Adipose tissue (tissue), 3 donors: ENCODE data around the gene ME3. TPM values are rescaled to one million over a fixed set of nuclear protein-coding genes. Genes with fewer than 3 reads are reported as not detected.

ENCODE experiments used
- H3K27ac ChIP-seq: one replicate; pipeline ENCODE4 v1.5.1; 2013; ENCODE audit warnings: low read depth, low read length
- WGBS, 3 donors: extraction: QIAGEN DNeasy Blood & Tissue Kit; methylation state at CpG; one replicate each; pipeline ENCODE4 v1.1.7; 2013; 5-methylcytosine and 5-hydroxymethylcytosine counted together
- polyA plus RNA-seq, 3 donors: library from polyadenylated mRNA; stranded (reverse); fragments of 200-250 nt; gene quantifications; one replicate each; pipeline ENCODE4 v1.2.3, GENCODE V29; 2013
- donor health status: healthy with polysubstance abuse.
- donor health status: Bipolar disorder and iron deficiency.
- donor health status: healthy.

Gene ME3
- polyA plus RNA-seq, 3 donors: 7.6 to 29.4 (median 14.5) TPM

GRCh38 chr11:86514453-86514852 is 158.0 kb downstream of the ME3 start:
- WGBS, 3 donors: 70 to 95% (median 77%) methylated on average over 1 of the region's 1 CpG
- no peak overlapping the region for H3K27ac ChIP-seq

GRCh38 chr11:86513746-86514373 is 158.6 kb downstream of the ME3 start:
- H3K27ac ChIP-seq: no peak overlapping the region
- WGBS, 3 donors: 68 to 83% (median 81%) methylated on average over 1 of the region's 1 CpG

GRCh38 chr11:86513138-86513537 is 159.3 kb downstream of the ME3 start:
- H3K27ac ChIP-seq: no peak overlapping the region
- 95 to 100% (median 96%) methylated on average over 1 of the region's 1 CpG for WGBS, 3 donors

- 58 to 61% (median 61%) methylated on average over 3 of the region's 3 CpGs for WGBS, 3 donors
Measured at GRCh38 chr11:86511086-86511551, 161.3 kb downstream of the ME3 start.

GRCh38 chr11:86510674-86511073 is 161.7 kb downstream of the ME3 start:
- H3K27ac ChIP-seq: no peak overlapping the region
- 61 to 75% (median 73%) methylated on average over 3 of the region's 3 CpGs for WGBS, 3 donors

More at GRCh38 chr11:86511086-86511551, 161.3 kb downstream of the ME3 start:
- no peak overlapping the region for H3K27ac ChIP-seq

GRCh38 chr11:86510097-86510496 is 162.3 kb downstream of the ME3 start:
- H3K27ac ChIP-seq: no peak overlapping the region
- 79 to 89% (median 84%) methylated on average over 2 of the region's 2 CpGs for WGBS, 3 donors

- WGBS, 3 donors: 0 to 18% (median 1%) methylated on average over 2 of the region's 2 CpGs
- H3K27ac ChIP-seq: no peak overlapping the region
Measured at GRCh38 chr11:86509588-86509974, 162.8 kb downstream of the ME3 start.

GRCh38 chr11:86508604-86509587 is 163.5 kb downstream of the ME3 start:
- H3K27ac ChIP-seq: no peak overlapping the region
- 60 to 69% (median 65%) methylated on average over 6 of the region's 6 CpGs for WGBS, 3 donors

GRCh38 chr11:86507249-86507845 is 165.1 kb downstream of the ME3 start:
- H3K27ac ChIP-seq: no peak overlapping the region
- WGBS, 3 donors: 95 to 99% (median 96%) methylated on average over 4 of the region's 4 CpGs

GRCh38 chr11:86506235-86506634 is 166.2 kb downstream of the ME3 start:
- 91 to 94% (median 93%) methylated on average over 3 of the region's 3 CpGs for WGBS, 3 donors

GRCh38 chr11:86503131-86503530 is 169.3 kb downstream of the ME3 start:
- H3K27ac ChIP-seq: no peak overlapping the region
- 82 to 92% (median 82%) methylated on average over 4 of the region's 4 CpGs for WGBS, 3 donors

More at GRCh38 chr11:86506235-86506634, 166.2 kb downstream of the ME3 start:
- no peak overlapping the region for H3K27ac ChIP-seq

- WGBS, 3 donors: 97 to 99% (median 99%) methylated on average over 3 of the region's 3 CpGs
Measured at GRCh38 chr11:86502137-86502642, 170.2 kb downstream of the ME3 start.

GRCh38 chr11:86500500-86501140 is 171.8 kb downstream of the ME3 start:
- 57 to 69% (median 63%) methylated on average over 3 of the region's 3 CpGs for WGBS, 3 donors

More at GRCh38 chr11:86502137-86502642, 170.2 kb downstream of the ME3 start:
- no peak overlapping the region for H3K27ac ChIP-seq

GRCh38 chr11:86499723-86500129 is 172.7 kb downstream of the ME3 start:
- 33 to 87% (median 85%) methylated on average over 4 of the region's 4 CpGs for WGBS, 3 donors
- H3K27ac ChIP-seq: no peak overlapping the region

More at GRCh38 chr11:86500500-86501140, 171.8 kb downstream of the ME3 start:
- no peak overlapping the region for H3K27ac ChIP-seq

GRCh38 chr11:86497836-86498235 is 174.6 kb downstream of the ME3 start:
- H3K27ac ChIP-seq: no peak overlapping the region
- 91 to 93% (median 92%) methylated on average over 10 of the region's 10 CpGs for WGBS, 3 donors

GRCh38 chr11:86497310-86497709 is 175.1 kb downstream of the ME3 start:
- 86 to 91% (median 91%) methylated on average over 2 of the region's 2 CpGs for WGBS, 3 donors
- H3K27ac ChIP-seq: no peak overlapping the region

- no peak overlapping the region for H3K27ac ChIP-seq
- 80 to 86% (median 85%) methylated on average over 2 of the region's 2 CpGs for WGBS, 3 donors
Measured at GRCh38 chr11:86495351-86495750, 177.1 kb downstream of the ME3 start.

GRCh38 chr11:86492370-86493010 is 179.9 kb downstream of the ME3 start:
- WGBS, 3 donors: 67 to 93% (median 76%) methylated on average over 4 of the region's 4 CpGs
- no peak overlapping the region for H3K27ac ChIP-seq
